Muscle layer of duodenum (tissue), 2 donors: ENCODE measurements around the gene FAM168B.

ENCODE experiments used
- H3K27ac ChIP-seq: one replicate; pipeline ENCODE4 v1.7.0; 2013; ENCODE audit warnings: mild to moderate bottlenecking, low read length
- H3K27me3 ChIP-seq: one replicate; pipeline ENCODE4 v1.7.0; 2013; ENCODE audit warnings: low read depth, mild to moderate bottlenecking, control low read depth, low read length
- H3K36me3 ChIP-seq, 2 donors: one replicate each; pipeline ENCODE4 v1.7.0; 2013; ENCODE audit warnings: low read length in 2 of 2, control low read depth in 1 of 2, mild to moderate bottlenecking in 1 of 2; ENCODE audit not compliant: insufficient read depth in 2 of 2, control insufficient read depth in 1 of 2
- H3K4me1 ChIP-seq, 2 donors: one replicate each; pipeline ENCODE4 v1.7.0; 2013; ENCODE audit warnings: low read length in 2 of 2, mild to moderate bottlenecking in 2 of 2, control low read depth in 1 of 2, moderate library complexity in 1 of 2; ENCODE audit not compliant: insufficient read depth in 2 of 2, control insufficient read depth in 1 of 2
- H3K4me3 ChIP-seq, 2 donors: one replicate each; pipeline ENCODE4 v1.7.0; 2013; ENCODE audit warnings: low read length in 2 of 2, low read depth in 1 of 2, mild to moderate bottlenecking in 1 of 2
- H3K9me3 ChIP-seq, 2 donors: one replicate each; pipeline ENCODE4 v1.7.0; 2013; ENCODE audit warnings: low read length in 2 of 2, control low read depth in 1 of 2, mild to moderate bottlenecking in 1 of 2; ENCODE audit not compliant: control insufficient read depth in 1 of 2
- donor health status: healthy.

The FAM168B gene

GRCh38 chr2:131036696-131037397, 56.4 kb downstream of the FAM168B start:
- Histone ChIP-seq H3K9me3 (no peaks in the 10 kb centered on the region), H3K27me3 (peaks cover 12% of the 10 kb centered on the region), H3K36me3 (peaks cover 0 to under 1% of the 10 kb centered on the region in 2 donors), H3K27ac (no peak overlapping the region), H3K4me1 (peaks cover 0 to 31% of the 10 kb centered on the region in 2 donors), H3K4me3 (no peak overlapping the region)

GRCh38 chr2:131036269-131036668, 57.0 kb downstream of the FAM168B start:
- peaks cover 12% of the 10 kb centered on the region for H3K27me3 ChIP-seq

GRCh38 chr2:131035826-131036231, 57.4 kb downstream of the FAM168B start:
- H3K36me3 ChIP-seq = no peaks in the 10 kb centered on the region
- peak overlapping the region; percentile 11 to 63 for H3K4me3 ChIP-seq
- H3K9me3 ChIP-seq = no peaks in the 10 kb centered on the region
- peaks cover 12% of the 10 kb centered on the region for H3K27me3 ChIP-seq
- peaks cover 0 to 31% of the 10 kb centered on the region in 2 donors for H3K4me1 ChIP-seq
- H3K27ac ChIP-seq = no peak overlapping the region

More at GRCh38 chr2:131036269-131036668, 57.0 kb downstream of the FAM168B start:
- Histone ChIP-seq H3K4me3 (no peak overlapping the region), H3K4me1 (peaks cover 0 to 31% of the 10 kb centered on the region in 2 donors), H3K36me3 (no peaks in the 10 kb centered on the region), H3K27ac (no peak overlapping the region), H3K9me3 (no peaks in the 10 kb centered on the region)

- Histone ChIP-seq H3K4me3 (peak overlapping the region; percentile 11 to 63), H3K4me1 (peaks cover 0 to 28% of the 10 kb centered on the region in 2 donors), H3K27me3 (peaks cover 12% of the 10 kb centered on the region), H3K9me3 (no peaks in the 10 kb centered on the region), H3K36me3 (no peaks in the 10 kb centered on the region), H3K27ac (no peak overlapping the region)
Observed at GRCh38 chr2:131035112-131035825, 58.0 kb downstream of the FAM168B start.

- Histone ChIP-seq H3K4me1 (peaks cover 0 to 23% of the 10 kb centered on the region in 2 donors), H3K36me3 (no peaks in the 10 kb centered on the region), H3K9me3 (no peaks in the 10 kb centered on the region), H3K4me3 (peak overlapping the region; percentile 26 to 62), H3K27me3 (peaks cover 12% of the 10 kb centered on the region), H3K27ac (no peak overlapping the region)
Observed at GRCh38 chr2:131034122-131035051, 58.9 kb downstream of the FAM168B start.

- Histone ChIP-seq H3K9me3 (no peaks in the 10 kb centered on the region), H3K27ac (no peak overlapping the region), H3K27me3 (peaks cover 12% of the 10 kb centered on the region), H3K36me3 (no peaks in the 10 kb centered on the region), H3K4me1 (peaks cover 0 to 23% of the 10 kb centered on the region in 2 donors), H3K4me3 (peak overlapping the region in 1 of 2 donors; percentile 62)
Observed at GRCh38 chr2:131033786-131034121, 59.5 kb downstream of the FAM168B start.

GRCh38 chr2:131032393-131032836, 60.8 kb downstream of the FAM168B start:
- H3K27ac ChIP-seq = no peak overlapping the region
- peaks cover 2 to 7% of the 10 kb centered on the region in 2 donors for H3K9me3 ChIP-seq
- no peaks in the 10 kb centered on the region for H3K36me3 ChIP-seq
- H3K27me3 ChIP-seq = peaks cover 12% of the 10 kb centered on the region
- H3K4me1 ChIP-seq = peaks cover 0 to 23% of the 10 kb centered on the region in 2 donors
- no peak overlapping the region for H3K4me3 ChIP-seq

GRCh38 chr2:131031875-131032274, 61.4 kb downstream of the FAM168B start:
- H3K27me3 ChIP-seq = peaks cover 12% of the 10 kb centered on the region
- H3K36me3 ChIP-seq = no peaks in the 10 kb centered on the region
- peaks cover 0 to 23% of the 10 kb centered on the region in 2 donors for H3K4me1 ChIP-seq
- H3K4me3 ChIP-seq = no peak overlapping the region
- H3K27ac ChIP-seq = no peak overlapping the region
- peaks cover 6 to 9% of the 10 kb centered on the region in 2 donors for H3K9me3 ChIP-seq

- H3K36me3 ChIP-seq = no peaks in the 10 kb centered on the region
- peaks cover 0 to 23% of the 10 kb centered on the region in 2 donors for H3K4me1 ChIP-seq
- H3K9me3 ChIP-seq = peaks cover 6 to 10% of the 10 kb centered on the region in 2 donors
- no peak overlapping the region for H3K27ac ChIP-seq
- no peak overlapping the region for H3K4me3 ChIP-seq
- H3K27me3 ChIP-seq = peaks cover 12% of the 10 kb centered on the region
Observed at GRCh38 chr2:131031431-131031841, 61.8 kb downstream of the FAM168B start.

GRCh38 chr2:131030478-131030971, 62.7 kb downstream of the FAM168B start:
- Histone ChIP-seq H3K9me3 (peaks cover 6 to 10% of the 10 kb centered on the region in 2 donors), H3K4me3 (no peak overlapping the region), H3K27me3 (peaks cover 12% of the 10 kb centered on the region), H3K4me1 (peaks cover 0 to 13% of the 10 kb centered on the region in 2 donors), H3K27ac (no peak overlapping the region), H3K36me3 (no peaks in the 10 kb centered on the region)
